ENCODE data around the gene UNG. TPM values are rescaled to one million over a fixed set of nuclear protein-coding genes. Genes with fewer than 3 reads are reported as not detected.

Gene UNG
- total and polyA plus RNA-seq, 8 donors, result 13.8 to 27.2 (median 18.6) TPM

DNA sequence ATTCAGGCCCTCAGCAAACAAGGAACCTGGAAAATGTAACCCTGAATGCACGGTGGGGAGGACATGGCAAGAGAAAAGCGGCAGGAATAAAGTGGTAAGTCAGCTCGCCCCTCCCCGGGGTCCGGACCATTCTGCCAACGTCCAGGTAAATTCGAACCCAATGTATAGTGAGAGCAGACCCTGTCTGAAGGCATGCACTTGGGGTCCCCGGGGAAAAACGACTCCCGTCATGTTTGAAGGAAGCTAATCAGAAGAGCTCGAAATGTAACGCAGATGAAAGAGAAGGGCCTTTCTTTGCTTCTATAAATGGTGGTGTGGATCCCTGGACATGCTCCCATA, 19.2 kb downstream of the UNG start:
- TF ChIP-seq POLR2A (IDR thresholded peaks at IDR 0.05), result no peak
- peak in 1 of 3 donors; percentile 37 for TF ChIP-seq POLR2AphosphoS5 (IDR thresholded peaks at IDR 0.05)
- WGBS, 5 donors, result 30 to 44% (median 32%) methylated on average over 12 of the region's 12 CpGs
- Histone ChIP-seq H3K9me3 (no peaks in the 10 kb centered on the region), H3K27ac (peak overlapping the region; percentile 56 to 95 (median 93)), H3K36me3 (no peaks in the 10 kb centered on the region), H3K4me1 (peaks cover 73 to 89% (median 81%) of the 10 kb centered on the region in 4 donors), H3K4me3 (peak overlapping the region in 3 of 4 donors; percentile 11 to 26 (median 21)), H3K27me3 (no peaks in the 10 kb centered on the region)
- intact Hi-C loops (cut with DNase I; ENCODE audit: low total_unique reads), result no loop called here
- no peak for DNase-seq

DNA sequence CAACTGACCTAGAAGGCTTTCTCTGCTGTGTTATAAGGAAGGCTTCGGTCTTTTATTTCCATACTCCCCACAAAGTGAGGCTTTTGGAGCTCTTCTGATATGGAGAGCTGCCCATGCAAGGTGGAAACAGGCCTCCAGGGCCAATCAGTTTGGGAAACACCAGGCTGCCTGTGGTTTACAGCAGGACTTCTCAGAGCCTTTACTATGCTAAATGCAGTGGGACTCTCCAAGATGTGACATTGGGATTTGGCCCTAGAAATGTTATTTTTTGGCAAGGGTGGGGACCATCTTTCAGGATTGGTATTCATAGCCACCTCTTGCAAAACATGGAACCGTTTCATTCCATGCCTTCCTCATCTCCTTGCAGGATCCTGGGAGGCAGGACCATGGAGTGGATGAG, 22.7 kb downstream of the UNG start:
- no peaks in the 10 kb centered on the region for H3K36me3 ChIP-seq
- intact Hi-C loops (cut with DNase I; ENCODE audit: low total_unique reads), result no loop called here
- TF ChIP-seq, protein P1, sequence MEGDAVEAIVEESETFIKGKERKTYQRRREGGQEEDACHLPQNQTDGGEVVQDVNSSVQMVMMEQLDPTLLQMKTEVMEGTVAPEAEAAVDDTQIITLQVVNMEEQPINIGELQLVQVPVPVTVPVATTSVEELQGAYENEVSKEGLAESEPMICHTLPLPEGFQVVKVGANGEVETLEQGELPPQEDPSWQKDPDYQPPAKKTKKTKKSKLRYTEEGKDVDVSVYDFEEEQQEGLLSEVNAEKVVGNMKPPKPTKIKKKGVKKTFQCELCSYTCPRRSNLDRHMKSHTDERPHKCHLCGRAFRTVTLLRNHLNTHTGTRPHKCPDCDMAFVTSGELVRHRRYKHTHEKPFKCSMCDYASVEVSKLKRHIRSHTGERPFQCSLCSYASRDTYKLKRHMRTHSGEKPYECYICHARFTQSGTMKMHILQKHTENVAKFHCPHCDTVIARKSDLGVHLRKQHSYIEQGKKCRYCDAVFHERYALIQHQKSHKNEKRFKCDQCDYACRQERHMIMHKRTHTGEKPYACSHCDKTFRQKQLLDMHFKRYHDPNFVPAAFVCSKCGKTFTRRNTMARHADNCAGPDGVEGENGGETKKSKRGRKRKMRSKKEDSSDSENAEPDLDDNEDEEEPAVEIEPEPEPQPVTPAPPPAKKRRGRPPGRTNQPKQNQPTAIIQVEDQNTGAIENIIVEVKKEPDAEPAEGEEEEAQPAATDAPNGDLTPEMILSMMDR (IDR thresholded peaks at IDR 0.05), result no peak
- TF ChIP-seq POLR2A (IDR thresholded peaks at IDR 0.05) (no peak), EP300 (IDR thresholded peaks at IDR 0.05) (no peak), POLR2AphosphoS5 (IDR thresholded peaks at IDR 0.05) (no peak)
- no peaks in the 10 kb centered on the region for H3K9me3 ChIP-seq
- 37 to 58% (median 47%) methylated on average over 2 of the region's 2 CpGs for WGBS, 5 donors
- no peaks in the 10 kb centered on the region for H3K27me3 ChIP-seq
- peak overlapping the region in 4 of 5 donors; percentile 92 to 95 (median 93) for H3K27ac ChIP-seq
- H3K4me3 ChIP-seq, result no peak overlapping the region
- no peak for DNase-seq
- peaks cover 44 to 63% (median 52%) of the 10 kb centered on the region in 4 donors for H3K4me1 ChIP-seq

DNA sequence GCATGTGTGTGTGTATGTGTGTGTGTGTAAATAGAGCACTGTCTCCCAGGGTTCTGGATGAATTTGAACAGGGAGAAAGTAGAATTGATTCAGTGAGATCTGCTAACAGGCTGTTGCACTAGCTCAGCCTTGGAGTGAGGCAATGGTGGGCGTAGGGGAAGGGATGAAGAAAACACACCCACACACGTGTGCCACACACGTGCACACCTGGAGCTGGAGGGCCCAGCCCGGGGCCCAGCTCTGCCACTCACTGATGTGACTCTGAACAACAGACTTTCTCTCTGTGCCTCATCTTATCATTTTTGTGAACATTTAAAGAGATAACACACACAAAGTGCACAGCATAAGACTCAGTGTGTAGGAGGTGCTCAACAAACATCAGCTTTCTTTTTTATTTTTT, 23.2 kb downstream of the UNG start:
- Histone ChIP-seq H3K27me3 (no peaks in the 10 kb centered on the region), H3K27ac (peak overlapping the region in 3 of 5 donors; percentile 92 to 93 (median 93)), H3K9me3 (no peaks in the 10 kb centered on the region), H3K36me3 (no peaks in the 10 kb centered on the region), H3K4me3 (no peak overlapping the region), H3K4me1 (peaks cover 40 to 60% (median 48%) of the 10 kb centered on the region in 4 donors)
- TF ChIP-seq POLR2A (IDR thresholded peaks at IDR 0.05) (no peak), POLR2AphosphoS5 (IDR thresholded peaks at IDR 0.05) (no peak), EP300 (IDR thresholded peaks at IDR 0.05) (no peak)
- TF ChIP-seq, protein P1 (IDR thresholded peaks at IDR 0.05), result no peak
- WGBS, 5 donors, result 25 to 71% (median 40%) methylated on average over 4 of the region's 4 CpGs
- no peak for DNase-seq
- intact Hi-C loops (cut with DNase I; ENCODE audit: low total_unique reads), result no loop called here

DNA sequence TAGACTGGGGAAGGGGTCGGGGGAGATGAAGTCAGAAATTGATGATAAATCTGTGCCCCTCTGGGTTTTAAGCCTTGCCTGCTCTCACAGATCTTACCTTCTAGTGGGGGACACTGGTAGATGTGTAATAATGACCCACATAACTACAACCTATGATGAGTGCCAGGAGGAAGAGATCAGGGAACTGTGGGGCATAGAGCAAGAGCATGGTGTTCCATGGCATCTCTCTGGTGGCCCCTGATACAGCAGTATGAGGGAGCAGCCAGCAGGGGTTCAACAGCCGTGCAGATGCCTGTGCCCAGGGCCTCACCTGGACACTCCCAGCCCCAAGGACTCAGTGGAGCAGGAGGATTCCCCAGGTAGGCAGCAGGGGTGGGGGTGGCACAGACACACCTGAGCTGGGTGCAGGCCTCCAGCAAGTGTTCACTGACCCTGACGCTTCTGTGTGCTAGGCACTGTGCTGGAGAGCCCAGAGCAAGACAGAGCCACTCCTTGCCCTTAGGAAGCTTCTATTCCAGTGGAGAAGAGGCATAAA, 24.0 kb downstream of the UNG start:
- intact Hi-C loops (cut with DNase I; ENCODE audit: low total_unique reads), result no loop called here
- TF ChIP-seq POLR2A (IDR thresholded peaks at IDR 0.05) (no peak), EP300 (IDR thresholded peaks at IDR 0.05) (no peak), POLR2AphosphoS5 (IDR thresholded peaks at IDR 0.05) (no peak)
- TF ChIP-seq, protein P1 (IDR thresholded peaks at IDR 0.05), result no peak
- 93 to 100% (median 97%) methylated on average over 2 to 3 of the region's 3 CpGs for WGBS, 5 donors
- no peak overlapping the region for H3K4me3 ChIP-seq
- no peak overlapping the region for H3K27ac ChIP-seq
- DNase-seq, result no peak
- no peaks in the 10 kb centered on the region for H3K36me3 ChIP-seq
- H3K9me3 ChIP-seq, result no peaks in the 10 kb centered on the region
- no peaks in the 10 kb centered on the region for H3K27me3 ChIP-seq
- peaks cover 31 to 57% (median 43%) of the 10 kb centered on the region in 4 donors for H3K4me1 ChIP-seq

Data from stomach (tissue), 9 donors.